C4-2B (cell line): ENCODE data around the gene PPP1R14D.

ENCODE experiments used
- H3K27ac ChIP-seq: fragments of 450-650 bp; 2 replicates; pipeline ENCODE4 v1.5.1; 2017
- ZFX ChIP-seq: fragments of 450-650 bp; IDR thresholded peaks from 2 replicates; pipeline ENCODE4 v1.6.1; 2017
- TF ChIP-seq, protein P1 (sequence below): fragments of 450-650 bp; conservative IDR thresholded peaks from 2 replicates; pipeline ENCODE4 v1.5.1; 2017; ENCODE audit warnings: mild to moderate bottlenecking

PPP1R14D gene

DNA sequence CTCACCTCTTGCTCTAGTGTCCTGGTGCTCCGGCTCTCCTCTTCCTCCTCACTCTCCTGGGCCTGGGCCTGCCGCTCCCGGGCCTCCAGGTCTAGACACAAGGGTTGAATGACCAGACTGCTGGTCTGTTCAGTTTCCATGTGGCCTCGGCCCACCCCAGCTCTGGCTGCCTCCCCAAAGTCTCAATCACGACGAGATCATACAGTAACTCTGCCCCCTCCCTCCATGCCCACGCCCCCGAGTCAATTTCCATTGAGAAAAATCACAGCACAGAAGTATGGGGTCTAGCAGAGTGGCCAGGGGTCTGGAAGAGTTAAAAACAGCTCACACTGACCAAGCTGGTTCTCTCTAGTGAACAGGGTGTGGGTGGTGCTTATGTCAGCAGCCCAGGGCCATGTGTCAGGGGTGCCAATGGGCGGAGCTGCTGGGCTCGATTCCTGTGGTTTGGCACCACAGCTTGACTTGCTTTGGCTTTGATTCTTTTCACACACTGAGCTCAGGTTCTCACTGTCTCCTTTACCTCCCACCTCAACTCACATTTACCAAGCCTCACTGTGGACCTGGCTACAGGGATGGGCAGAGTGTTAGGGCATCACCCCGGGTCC, 51.9 kb downstream of the PPP1R14D start:
- H3K27ac ChIP-seq, result peak overlapping the region; percentile 72
- TF ChIP-seq, protein P1, sequence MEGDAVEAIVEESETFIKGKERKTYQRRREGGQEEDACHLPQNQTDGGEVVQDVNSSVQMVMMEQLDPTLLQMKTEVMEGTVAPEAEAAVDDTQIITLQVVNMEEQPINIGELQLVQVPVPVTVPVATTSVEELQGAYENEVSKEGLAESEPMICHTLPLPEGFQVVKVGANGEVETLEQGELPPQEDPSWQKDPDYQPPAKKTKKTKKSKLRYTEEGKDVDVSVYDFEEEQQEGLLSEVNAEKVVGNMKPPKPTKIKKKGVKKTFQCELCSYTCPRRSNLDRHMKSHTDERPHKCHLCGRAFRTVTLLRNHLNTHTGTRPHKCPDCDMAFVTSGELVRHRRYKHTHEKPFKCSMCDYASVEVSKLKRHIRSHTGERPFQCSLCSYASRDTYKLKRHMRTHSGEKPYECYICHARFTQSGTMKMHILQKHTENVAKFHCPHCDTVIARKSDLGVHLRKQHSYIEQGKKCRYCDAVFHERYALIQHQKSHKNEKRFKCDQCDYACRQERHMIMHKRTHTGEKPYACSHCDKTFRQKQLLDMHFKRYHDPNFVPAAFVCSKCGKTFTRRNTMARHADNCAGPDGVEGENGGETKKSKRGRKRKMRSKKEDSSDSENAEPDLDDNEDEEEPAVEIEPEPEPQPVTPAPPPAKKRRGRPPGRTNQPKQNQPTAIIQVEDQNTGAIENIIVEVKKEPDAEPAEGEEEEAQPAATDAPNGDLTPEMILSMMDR, result no peak
- TF ChIP-seq ZFX, result no peak

DNA sequence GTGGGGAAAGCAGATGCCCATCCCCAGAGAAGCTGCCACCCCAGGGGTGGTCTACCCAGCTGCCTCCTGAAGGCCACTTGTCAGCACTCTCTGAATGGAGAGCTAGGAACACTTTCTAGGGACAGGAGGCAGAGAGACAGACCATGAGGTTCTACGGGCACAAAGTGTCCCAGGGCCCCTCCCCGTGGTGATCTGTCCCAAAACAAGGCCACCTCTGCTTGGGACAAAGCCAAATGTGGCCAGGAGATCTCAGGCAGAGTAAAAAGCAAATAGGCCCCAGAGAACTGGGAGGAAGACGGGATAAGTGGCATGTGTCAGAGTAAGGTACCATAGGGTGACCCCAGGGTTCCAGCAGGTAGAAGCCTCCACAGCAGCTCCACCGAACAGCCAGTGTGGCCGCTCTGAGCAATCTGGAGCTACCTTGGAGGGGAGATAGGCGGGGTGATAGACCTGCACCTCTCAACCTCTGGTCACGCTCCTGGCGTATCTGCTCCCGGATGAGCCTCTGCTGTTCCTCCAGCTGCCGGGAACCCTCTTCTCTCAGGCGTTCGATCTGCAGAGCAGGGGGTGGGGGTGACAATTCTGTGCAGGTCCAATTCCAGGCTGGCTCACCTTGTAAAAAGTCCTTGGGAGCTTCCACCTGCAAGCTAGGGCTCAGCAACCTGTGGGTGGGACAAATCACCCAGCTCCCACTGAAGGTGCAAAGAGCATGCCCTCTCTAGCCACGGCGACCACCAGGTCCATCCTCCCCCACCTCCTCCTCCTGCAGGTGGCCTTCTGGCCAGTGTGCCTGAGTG, 52.6 kb downstream of the PPP1R14D start:
- peak overlapping the region; percentile 72 for H3K27ac ChIP-seq
- TF ChIP-seq ZFX, result no peak
- TF ChIP-seq, protein P1, result no peak

DNA sequence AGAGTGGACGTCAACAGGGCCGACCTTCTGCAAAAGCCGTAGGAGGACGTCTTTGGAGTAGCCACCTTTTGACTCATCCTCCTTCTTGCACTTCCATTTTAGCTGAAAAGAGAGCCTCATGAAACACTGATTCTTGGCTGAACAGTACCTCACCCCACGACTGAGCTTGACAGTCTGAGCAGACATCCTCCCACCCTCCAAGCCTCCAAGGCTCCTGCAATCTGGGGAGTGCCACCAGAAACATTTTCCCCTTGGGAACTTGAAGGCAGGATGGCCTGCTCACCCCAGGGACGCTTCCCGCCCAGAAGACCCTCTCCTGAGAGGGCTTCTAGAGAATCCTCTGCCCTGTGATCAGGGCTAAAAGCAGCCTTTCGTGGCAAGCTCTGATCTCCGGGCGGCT, 53.5 kb downstream of the PPP1R14D start:
- TF ChIP-seq, protein P1, result no peak
- TF ChIP-seq ZFX, result no peak
- no peak overlapping the region for H3K27ac ChIP-seq

DNA sequence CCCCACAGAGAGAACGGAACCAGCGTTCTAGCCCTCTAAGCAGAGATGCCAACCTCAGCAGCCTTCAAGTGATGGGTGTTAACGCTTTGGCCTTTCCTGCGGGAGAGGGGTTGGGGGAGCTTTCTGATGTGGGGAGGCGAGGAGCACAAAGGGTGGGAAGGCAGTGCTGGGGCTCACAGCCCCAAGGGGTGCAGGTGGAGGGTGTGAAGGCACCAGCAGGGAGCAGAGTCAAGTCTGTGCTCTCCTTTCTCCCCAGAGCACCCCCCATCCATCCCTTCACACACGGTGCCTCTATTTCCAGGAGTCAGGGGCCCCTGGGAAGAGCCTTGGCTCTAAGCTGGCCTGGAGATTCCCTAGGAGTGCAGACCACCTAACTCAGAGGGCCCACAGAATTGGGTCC, 54.6 kb downstream of the PPP1R14D start:
- H3K27ac ChIP-seq, result no peak overlapping the region
- TF ChIP-seq, protein P1, result no peak
- no peak for TF ChIP-seq ZFX

DNA sequence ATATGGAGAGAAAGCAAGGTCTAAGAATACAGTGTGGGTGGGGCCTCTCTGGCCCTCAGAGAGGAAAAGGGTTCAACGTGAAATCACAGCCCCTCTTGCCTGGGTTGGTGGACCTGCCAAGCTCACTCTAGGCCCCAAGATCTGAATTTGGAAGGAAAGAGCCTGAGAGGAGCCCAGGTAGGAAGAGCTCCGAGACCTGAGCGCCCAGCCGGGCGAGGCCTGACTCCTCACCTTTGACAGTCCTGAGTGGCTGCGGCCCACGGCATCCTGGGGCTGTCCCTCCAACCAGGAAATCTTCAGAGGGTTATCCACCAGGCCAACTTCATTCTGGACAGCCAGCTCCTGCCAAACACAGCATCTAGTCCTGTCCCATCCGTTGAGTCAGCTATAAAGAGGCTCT, 55.0 kb downstream of the PPP1R14D start:
- TF ChIP-seq ZFX, result no peak
- TF ChIP-seq, protein P1, result no peak
- no peak overlapping the region for H3K27ac ChIP-seq

DNA sequence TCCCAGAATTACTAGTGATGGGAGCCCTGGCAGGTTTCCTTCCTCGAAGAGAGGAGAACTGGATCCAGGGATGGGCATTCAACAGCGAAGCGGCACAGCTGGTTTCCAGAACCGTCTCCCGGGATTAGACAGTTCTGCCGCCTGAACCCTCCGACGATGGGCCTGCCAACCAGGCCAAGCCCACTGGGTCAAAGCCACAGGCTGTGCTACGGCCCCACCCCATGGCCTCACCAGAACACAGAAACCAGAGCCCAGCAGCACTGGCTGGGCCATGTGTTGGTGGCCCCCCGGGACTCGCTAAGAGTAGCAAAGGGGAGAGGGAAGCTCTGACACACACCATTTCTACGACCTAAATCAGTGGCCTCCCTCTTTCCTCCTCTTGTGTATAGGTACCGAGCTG, 56.5 kb downstream of the PPP1R14D start:
- H3K27ac ChIP-seq, result no peak overlapping the region
- no peak for TF ChIP-seq ZFX
- TF ChIP-seq, protein P1, result no peak

DNA sequence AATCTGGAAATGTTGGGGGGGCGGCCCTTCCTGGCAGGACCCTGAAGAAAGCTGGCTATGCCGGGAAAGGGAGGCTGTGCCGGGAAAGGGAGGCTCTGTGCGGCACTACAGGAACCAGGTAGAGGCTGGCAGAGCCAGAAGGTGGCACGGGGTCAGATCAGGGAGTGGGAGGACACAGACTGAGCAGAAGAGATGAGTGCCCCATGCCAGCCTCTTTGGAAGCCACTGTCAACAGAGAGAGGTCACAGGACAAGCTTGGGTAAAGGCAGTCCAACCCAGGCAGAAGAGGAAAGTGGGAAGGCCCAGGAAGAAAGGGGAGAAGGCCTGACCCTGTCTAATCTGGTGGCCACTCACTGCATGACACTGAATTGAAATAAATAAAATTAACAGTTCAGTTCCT, 57.3 kb downstream of the PPP1R14D start:
- H3K27ac ChIP-seq, result no peak overlapping the region
- TF ChIP-seq, protein P1, result no peak
- TF ChIP-seq ZFX, result no peak
